ENCODE data around the gene MECP2.

The MECP2 gene

GRCh38 chrX:154013614-154014360 is 83.7 kb downstream of the MECP2 start:
- peak; percentile 94 for TF ChIP-seq CTCF (IDR thresholded peaks at IDR 0.05; ENCODE audit: borderline replicate concordance, insufficient read depth, low read depth, low read length)
- no peak overlapping the region for H3K4me3 ChIP-seq (ENCODE audit: low read depth, low read length)

GRCh38 chrX:154013001-154013421 is 84.5 kb downstream of the MECP2 start:
- no peak for TF ChIP-seq CTCF (IDR thresholded peaks at IDR 0.05; ENCODE audit: borderline replicate concordance, insufficient read depth, low read depth, low read length)
- no peak overlapping the region for H3K4me3 ChIP-seq (ENCODE audit: low read depth, low read length)

GRCh38 chrX:154012336-154012991 is 85.1 kb downstream of the MECP2 start:
- no peak for TF ChIP-seq CTCF (IDR thresholded peaks at IDR 0.05; ENCODE audit: borderline replicate concordance, insufficient read depth, low read depth, low read length)
- H3K4me3 ChIP-seq (ENCODE audit: low read depth, low read length): no peak overlapping the region

GRCh38 chrX:154011376-154012335 is 85.9 kb downstream of the MECP2 start:
- H3K4me3 ChIP-seq (ENCODE audit: low read depth, low read length): no peak overlapping the region
- no peak for TF ChIP-seq CTCF (IDR thresholded peaks at IDR 0.05; ENCODE audit: borderline replicate concordance, insufficient read depth, low read depth, low read length)

GRCh38 chrX:154010330-154011087 is 87.0 kb downstream of the MECP2 start:
- no peak for TF ChIP-seq CTCF (IDR thresholded peaks at IDR 0.05; ENCODE audit: borderline replicate concordance, insufficient read depth, low read depth, low read length)
- no peak overlapping the region for H3K4me3 ChIP-seq (ENCODE audit: low read depth, low read length)

GRCh38 chrX:154008521-154008920 is 89.0 kb downstream of the MECP2 start:
- no peak overlapping the region for H3K4me3 ChIP-seq (ENCODE audit: low read depth, low read length)
- no peak for TF ChIP-seq CTCF (IDR thresholded peaks at IDR 0.05; ENCODE audit: borderline replicate concordance, insufficient read depth, low read depth, low read length)
